Ascending aorta (tissue), 2 donors: ENCODE measurements around the gene TTF2. TPM values are rescaled to one million over a fixed set of nuclear protein-coding genes. Genes with fewer than 3 reads are reported as not detected.
"Not testable (repeated sequence)": the region's sequence is repeated elsewhere in the genome, so short reads cannot be mapped to it uniquely, and the experiment has no call there.

Experiments
- DNase-seq, 2 donors: peaks; one replicate each; pipeline ENCODE4 v3.0.0-alpha.2; 2019; ENCODE audit warnings: low spot score in 2 of 2
- H3K27ac ChIP-seq, 2 donors: fragments of 200-600 bp; sonication (generic); one replicate each; pipeline ENCODE4 v1.5.1; 2016 to 2017; ENCODE audit warnings: mild to moderate bottlenecking in 1 of 2
- H3K27me3 ChIP-seq: fragments of 200-600 bp; sonication (generic); one replicate; pipeline ENCODE4 v1.5.1; 2017
- H3K36me3 ChIP-seq, 2 donors: fragments of 200-600 bp; sonication (generic); one replicate each; pipeline ENCODE4 v1.5.1; 2016
- H3K4me1 ChIP-seq, 2 donors: fragments of 200-600 bp; sonication (generic); one replicate each; pipeline ENCODE4 v1.5.1; 2016 to 2017; ENCODE audit warnings: mild to moderate bottlenecking in 1 of 2
- H3K4me3 ChIP-seq, 2 donors: fragments of 200-600 bp; sonication (generic); one replicate each; pipeline ENCODE4 v1.5.1; 2016 to 2017; ENCODE audit warnings: mild to moderate bottlenecking in 1 of 2
- H3K9me3 ChIP-seq, 2 donors: fragments of 200-600 bp; sonication (generic); one replicate each; pipeline ENCODE4 v1.5.1; 2016
- CTCF ChIP-seq, 3 experiments: fragments of 200-600 bp in 2 of 3; fragments of 450-650 bp in 1 of 3; sonication (generic) in 2 of 3; IDR thresholded peaks; one replicate each; pipeline ENCODE4 v1.5.1; 2016 to 2019; ENCODE audit warnings: antibody characterized with exemption in 3 of 3, mild to moderate bottlenecking in 1 of 3, moderate library complexity in 1 of 3
- intact Hi-C: fragments of 100-400 bp; cut with DNase I; formaldehyde crosslinking; loops from one replicate; pipeline ENCODE4 v1.15.1; 2023
- total RNA-seq: library from RNA; depleted of rRNA; stranded (reverse); fragments of >200 nt; gene quantifications from one replicate; pipeline ENCODE4 v1.1.0, GENCODE V29; 2016

Gene TTF2
- total RNA-seq, 1 donor from 2014 or later = 4.4 TPM

DNA sequence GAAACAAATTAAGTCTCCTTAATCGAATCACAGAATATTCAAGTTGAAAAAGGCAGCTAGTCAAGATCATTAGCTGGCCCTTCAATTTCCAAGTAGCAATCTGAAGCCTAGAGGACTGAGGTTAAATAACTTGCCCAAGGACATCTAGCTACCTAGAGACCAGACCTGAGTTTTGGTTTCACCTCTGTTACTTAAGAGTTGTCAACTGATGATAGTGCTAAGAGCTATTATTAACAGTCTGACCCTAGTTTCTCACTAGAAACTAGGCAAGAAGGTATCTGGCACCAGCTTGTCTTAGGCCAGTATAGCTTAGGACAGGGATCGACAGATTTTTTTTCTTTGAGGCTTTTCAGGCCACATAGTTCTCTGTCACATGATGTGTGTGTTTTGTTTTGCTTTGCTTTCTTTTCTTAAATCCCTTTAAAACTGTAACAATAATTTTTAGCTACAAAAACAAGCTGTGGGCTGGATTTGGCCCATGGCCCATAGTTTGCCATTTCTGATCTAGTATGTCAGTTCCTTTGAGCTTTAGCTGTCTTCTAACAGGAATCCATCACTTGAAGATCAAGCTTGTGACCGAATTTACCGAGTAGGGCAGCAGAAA lies 38.3 kb downstream of the TTF2 start:
- Histone ChIP-seq H3K4me3 (no peak overlapping the region), H3K4me1 (peaks cover 2 to 25% of the 10 kb centered on the region in 2 donors), H3K27ac (peak overlapping the region in 1 of 2 donors; percentile 42), H3K36me3 (peaks cover 2 to 5% of the 10 kb centered on the region in 2 donors), H3K27me3 (no peaks in the 10 kb centered on the region), H3K9me3 (no peaks in the 10 kb centered on the region)
- intact Hi-C loops = loop anchor here (10.0 kb wide), 1 partner anchor 506 kb away; the partner anchor contains the start of gene TENT5C
- DNase-seq = no peak
- TF ChIP-seq CTCF (IDR thresholded peaks at IDR 0.05) = no peak

DNA sequence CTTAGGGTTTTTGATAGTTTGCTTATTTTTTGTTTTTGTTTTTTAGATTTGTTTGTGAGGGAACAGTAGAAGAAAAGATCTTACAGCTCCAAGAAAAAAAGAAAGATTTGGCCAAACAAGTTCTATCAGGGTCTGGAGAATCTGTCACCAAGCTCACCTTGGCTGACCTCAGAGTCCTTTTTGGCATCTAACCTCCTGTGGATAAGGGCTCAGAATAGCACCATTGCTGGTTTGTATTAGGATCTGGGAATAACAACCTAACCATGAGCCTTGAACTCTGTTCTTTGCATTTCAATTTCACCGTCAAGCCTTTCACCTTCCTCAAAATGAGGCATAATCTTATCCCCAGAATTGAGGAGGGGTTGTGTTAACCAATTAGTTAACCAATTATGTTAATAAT lies 41.2 kb downstream of the TTF2 start:
- Histone ChIP-seq H3K4me3 (no peak overlapping the region), H3K4me1 (peaks cover 2 to 3% of the 10 kb centered on the region in 2 donors), H3K27me3 (no peaks in the 10 kb centered on the region), H3K9me3 (no peaks in the 10 kb centered on the region), H3K27ac (no peak overlapping the region), H3K36me3 (peaks cover 5% of the 10 kb centered on the region in 2 donors)
- TF ChIP-seq CTCF (IDR thresholded peaks at IDR 0.05) = no peak
- intact Hi-C loops = no loop called here
- DNase-seq = no peak

- H3K27ac ChIP-seq, intact Hi-C loops, H3K27me3 ChIP-seq, H3K4me1 ChIP-seq, H3K36me3 ChIP-seq, H3K9me3 ChIP-seq, DNase-seq, H3K4me3 ChIP-seq: not testable (repeated sequence)
Observed at GRCh38 chr1:117101858-117102257, 41.7 kb downstream of the TTF2 start.

- H3K4me1 ChIP-seq = no peaks in the 10 kb centered on the region
- H3K27ac ChIP-seq = no peak overlapping the region
- no peak for TF ChIP-seq CTCF (IDR thresholded peaks at IDR 0.05)
- DNase-seq = no peak
- no peaks in the 10 kb centered on the region for H3K9me3 ChIP-seq
- peaks cover 9 to 34% of the 10 kb centered on the region in 2 donors for H3K36me3 ChIP-seq
- intact Hi-C loops = no loop called here
- H3K27me3 ChIP-seq = no peaks in the 10 kb centered on the region
- no peak overlapping the region for H3K4me3 ChIP-seq
Observed at GRCh38 chr1:117104986-117105385, 44.9 kb downstream of the TTF2 start.

DNA sequence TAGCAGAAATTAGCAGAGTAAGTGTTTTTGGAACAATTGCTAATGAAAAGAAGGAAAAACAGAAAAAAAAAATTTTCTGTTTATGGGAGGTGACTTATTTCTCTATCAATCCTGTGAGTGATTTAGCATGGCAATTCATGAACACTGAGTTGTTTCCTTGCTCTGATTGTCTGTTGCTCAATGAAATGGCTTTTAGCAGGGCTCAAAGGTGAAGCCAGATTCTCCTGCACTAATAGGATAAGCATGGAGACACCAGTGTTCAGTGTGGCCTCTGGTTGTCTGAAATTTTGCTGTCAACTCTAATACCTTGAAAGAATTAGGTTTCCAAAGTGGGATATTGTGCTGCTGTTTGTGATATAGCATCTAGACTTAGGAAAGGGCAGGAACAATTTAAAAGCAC lies 45.6 kb downstream of the TTF2 start:
- TF ChIP-seq CTCF (IDR thresholded peaks at IDR 0.05) = no peak
- H3K4me3 ChIP-seq = no peak overlapping the region
- intact Hi-C loops = no loop called here
- H3K4me1 ChIP-seq = no peaks in the 10 kb centered on the region
- no peak overlapping the region for H3K27ac ChIP-seq
- H3K36me3 ChIP-seq = peaks cover 9 to 35% of the 10 kb centered on the region in 2 donors
- H3K27me3 ChIP-seq = no peaks in the 10 kb centered on the region
- no peak for DNase-seq
- no peaks in the 10 kb centered on the region for H3K9me3 ChIP-seq

DNA sequence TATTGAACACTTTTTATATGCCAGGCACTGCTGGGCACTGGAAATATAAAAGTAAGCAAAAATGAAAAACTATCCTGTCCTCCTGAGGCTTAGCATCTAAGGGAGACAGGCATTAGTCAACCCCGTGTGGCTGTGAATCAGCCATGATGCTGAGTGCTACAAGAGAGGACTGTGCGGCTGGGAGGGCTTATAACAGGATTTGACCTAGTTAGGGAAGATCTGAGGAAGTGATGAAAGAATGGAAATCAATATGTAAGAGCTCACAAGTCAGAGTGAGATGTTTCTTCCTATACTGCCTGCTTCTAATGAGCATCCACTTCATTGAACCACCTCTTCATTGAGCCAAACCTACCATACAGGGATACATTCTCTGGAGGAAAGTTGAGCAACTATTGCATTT lies 46.4 kb downstream of the TTF2 start:
- TF ChIP-seq CTCF (IDR thresholded peaks at IDR 0.05) = no peak
- peaks cover 9 to 40% of the 10 kb centered on the region in 2 donors for H3K36me3 ChIP-seq
- no peak for DNase-seq

More for the DNA sequence above, 46.4 kb downstream of the TTF2 start:
- Histone ChIP-seq H3K9me3 (no peaks in the 10 kb centered on the region), H3K4me1 (no peaks in the 10 kb centered on the region), H3K27ac (no peak overlapping the region), H3K27me3 (no peaks in the 10 kb centered on the region), H3K4me3 (no peak overlapping the region)
- intact Hi-C loops = no loop called here
